PC-3 (cell line): Measurements from ENCODE around the gene TRMT61A. TPM values are rescaled to one million over a fixed set of nuclear protein-coding genes. Genes with fewer than 3 reads are reported as not detected.

Source experiments
- ATAC-seq: fragments of 200-7000 bp; cut with Tn5 transposase; 2 replicates; pipeline ENCODE4 v1.9.1; 2020; ENCODE audit warnings: mild to moderate bottlenecking, moderate library complexity
- BruUV-seq: library from RNA; stranded (reverse); fragments of 400-500 nt; replicated peaks from 2 replicates; lab custom pipeline; 2021; lab: Mats Ljungman, UMichigan
- CTCF ChIA-PET: fragments of 300-600 bp; sonication (Branson Sonifier 250); formaldehyde crosslinking; loops from one replicate; lab custom pipeline; 2022; ENCODE audit warnings: antibody characterized with exemption; lab: Charles Lee
- POLR2A ChIA-PET: fragments of 300-600 bp; sonication (Branson Sonifier 250); formaldehyde crosslinking; loops from one replicate; lab custom pipeline; 2022; ENCODE audit warnings: antibody characterized with exemption; ENCODE audit not compliant: unreplicated experiment; lab: Charles Lee
- DNase-seq: peaks from one replicate; pipeline ENCODE4 v3.0.0-alpha.2; 2015
- H2AFZ ChIP-seq: fragments of 300-600 bp; sonication (generic); 2 replicates; pipeline ENCODE4 v1.6.0; 2016; ENCODE audit warnings: antibody characterized with exemption, low read length
- H3F3A ChIP-seq: fragments of 300-600 bp; sonication (generic); one replicate; pipeline ENCODE4 v1.6.0; 2017; ENCODE audit warnings: antibody characterized with exemption, low read length, control low read depth, mild to moderate bottlenecking; ENCODE audit not compliant: unreplicated experiment
- H3K27ac ChIP-seq: fragments of 300-600 bp; sonication (generic); 2 replicates; pipeline ENCODE4 v1.5.1; 2016; ENCODE audit warnings: mild to moderate bottlenecking, low read length
- H3K27me3 ChIP-seq: fragments of 300-600 bp; sonication (generic); 2 replicates; pipeline ENCODE4 v1.6.1; 2016; ENCODE audit warnings: low read length, mixed read lengths
- H3K36me3 ChIP-seq: fragments of 300-600 bp; sonication (generic); 2 replicates; pipeline ENCODE4 v1.6.1; 2016; ENCODE audit warnings: low read depth, mixed run types, low read length, mixed read lengths
- H3K4me1 ChIP-seq: fragments of 300-600 bp; sonication (generic); 2 replicates; pipeline ENCODE4 v1.5.1; 2016; ENCODE audit warnings: low read length; ENCODE audit not compliant: insufficient read depth
- H3K4me2 ChIP-seq: fragments of 300-600 bp; sonication (generic); 2 replicates; pipeline ENCODE4 v1.6.0; 2016; ENCODE audit warnings: low read length
- H3K4me3 ChIP-seq: fragments of 300-600 bp; sonication (generic); 2 replicates; pipeline ENCODE4 v1.5.1; 2016; ENCODE audit warnings: mild to moderate bottlenecking, low read length, mixed read lengths
- H3K79me2 ChIP-seq: fragments of 300-600 bp; sonication (generic); 2 replicates; pipeline ENCODE4 v1.6.1; 2017; ENCODE audit warnings: low read length, mixed read lengths
- H3K9ac ChIP-seq: fragments of 300-600 bp; sonication (generic); 2 replicates; pipeline ENCODE4 v1.6.0; 2016; ENCODE audit warnings: mild to moderate bottlenecking, low read length
- H3K9me2 ChIP-seq: fragments of 300-600 bp; sonication (generic); replicated peaks from 2 replicates; pipeline ENCODE4 v1.6.1; 2016; ENCODE audit warnings: mixed run types, low read length, mixed read lengths
- H3K9me3 ChIP-seq: fragments of 300-600 bp; sonication (generic); 2 replicates; pipeline ENCODE4 v1.6.1; 2016; ENCODE audit warnings: low read length, mixed read lengths
- H4K20me1 ChIP-seq: fragments of 300-600 bp; sonication (generic); 2 replicates; pipeline ENCODE4 v1.6.1; 2016; ENCODE audit warnings: low read length, mixed read lengths
- EZH2 ChIP-seq: fragments of 300-600 bp; sonication (generic); IDR thresholded peaks from one replicate; pipeline ENCODE4 v1.6.1; 2017; ENCODE audit warnings: antibody characterized with exemption, mild to moderate bottlenecking, low read length; ENCODE audit not compliant: unreplicated experiment
- EZH2phosphoT487 ChIP-seq: fragments of 300-600 bp; sonication (generic); IDR thresholded peaks from 2 replicates; pipeline ENCODE4 v1.6.1; 2018; ENCODE audit warnings: mild to moderate bottlenecking, antibody characterized with exemption, low read length, borderline replicate concordance
- intact Hi-C: fragments of 100-400 bp; cut with micrococcal nuclease; formaldehyde crosslinking; loops from 2 replicates; pipeline ENCODE4 v1.9.0; 2023
- total RNA-seq: library from RNA; depleted of rRNA; stranded (reverse); fragments of >200 nt; gene quantifications from 2 replicates; pipeline ENCODE4 v1.2.3, GENCODE V29; 2014
- TF ChIP-seq, protein P1 (sequence below): fragments of 300-600 bp; sonication (generic); conservative IDR thresholded peaks from 2 replicates; pipeline ENCODE4 v1.5.1; 2017; ENCODE audit warnings: antibody characterized with exemption, low read depth, mild to moderate bottlenecking, low read length

TRMT61A gene
- total RNA-seq, 1 experiment from 2014 or later: 51.2 TPM

DNA sequence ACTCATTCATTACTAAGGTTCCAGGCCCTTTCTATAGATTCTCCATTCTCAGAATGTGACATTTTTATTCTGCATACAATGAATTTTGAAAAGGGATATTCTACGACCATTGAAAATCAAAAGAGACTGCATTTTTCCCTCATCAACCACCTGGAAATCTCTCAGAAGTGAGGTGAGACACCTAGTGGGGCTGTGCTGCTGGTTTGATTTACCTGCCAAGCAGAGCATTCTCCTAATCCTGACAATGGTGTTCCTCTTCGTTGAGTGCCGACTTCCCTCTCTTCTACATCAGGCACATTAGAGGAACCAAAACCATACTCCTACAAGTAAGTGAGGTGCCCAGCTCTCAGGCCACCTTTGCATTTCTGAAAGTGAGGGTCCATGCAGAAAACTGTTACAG is 21.2 kb upstream of the TRMT61A start:
- Histone ChIP-seq H4K20me1 (no peaks in the 10 kb centered on the region), H3K79me2 (no peaks in the 10 kb centered on the region), H2AFZ (no peak overlapping the region), H3K9me2 (no peaks in the 10 kb centered on the region), H3K9ac (no peak overlapping the region), H3K9me3 (no peaks in the 10 kb centered on the region), H3K27me3 (no peaks in the 10 kb centered on the region), H3K36me3 (peaks cover 33% of the 10 kb centered on the region), H3F3A (no peaks in the 10 kb centered on the region), H3K4me1 (no peaks in the 10 kb centered on the region), H3K4me2 (no peak overlapping the region), H3K4me3 (no peak overlapping the region), H3K27ac (no peak overlapping the region)
- CTCF ChIA-PET: no interaction called here
- TF ChIP-seq, protein P1, sequence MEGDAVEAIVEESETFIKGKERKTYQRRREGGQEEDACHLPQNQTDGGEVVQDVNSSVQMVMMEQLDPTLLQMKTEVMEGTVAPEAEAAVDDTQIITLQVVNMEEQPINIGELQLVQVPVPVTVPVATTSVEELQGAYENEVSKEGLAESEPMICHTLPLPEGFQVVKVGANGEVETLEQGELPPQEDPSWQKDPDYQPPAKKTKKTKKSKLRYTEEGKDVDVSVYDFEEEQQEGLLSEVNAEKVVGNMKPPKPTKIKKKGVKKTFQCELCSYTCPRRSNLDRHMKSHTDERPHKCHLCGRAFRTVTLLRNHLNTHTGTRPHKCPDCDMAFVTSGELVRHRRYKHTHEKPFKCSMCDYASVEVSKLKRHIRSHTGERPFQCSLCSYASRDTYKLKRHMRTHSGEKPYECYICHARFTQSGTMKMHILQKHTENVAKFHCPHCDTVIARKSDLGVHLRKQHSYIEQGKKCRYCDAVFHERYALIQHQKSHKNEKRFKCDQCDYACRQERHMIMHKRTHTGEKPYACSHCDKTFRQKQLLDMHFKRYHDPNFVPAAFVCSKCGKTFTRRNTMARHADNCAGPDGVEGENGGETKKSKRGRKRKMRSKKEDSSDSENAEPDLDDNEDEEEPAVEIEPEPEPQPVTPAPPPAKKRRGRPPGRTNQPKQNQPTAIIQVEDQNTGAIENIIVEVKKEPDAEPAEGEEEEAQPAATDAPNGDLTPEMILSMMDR: no peak
- no peak for TF ChIP-seq EZH2
- no peak for TF ChIP-seq EZH2phosphoT487
- DNase-seq: no peak
- intact Hi-C loops: no loop called here
- POLR2A ChIA-PET: no interaction called here
- no TSS peak for BruUV-seq
- ATAC-seq: no peak

DNA sequence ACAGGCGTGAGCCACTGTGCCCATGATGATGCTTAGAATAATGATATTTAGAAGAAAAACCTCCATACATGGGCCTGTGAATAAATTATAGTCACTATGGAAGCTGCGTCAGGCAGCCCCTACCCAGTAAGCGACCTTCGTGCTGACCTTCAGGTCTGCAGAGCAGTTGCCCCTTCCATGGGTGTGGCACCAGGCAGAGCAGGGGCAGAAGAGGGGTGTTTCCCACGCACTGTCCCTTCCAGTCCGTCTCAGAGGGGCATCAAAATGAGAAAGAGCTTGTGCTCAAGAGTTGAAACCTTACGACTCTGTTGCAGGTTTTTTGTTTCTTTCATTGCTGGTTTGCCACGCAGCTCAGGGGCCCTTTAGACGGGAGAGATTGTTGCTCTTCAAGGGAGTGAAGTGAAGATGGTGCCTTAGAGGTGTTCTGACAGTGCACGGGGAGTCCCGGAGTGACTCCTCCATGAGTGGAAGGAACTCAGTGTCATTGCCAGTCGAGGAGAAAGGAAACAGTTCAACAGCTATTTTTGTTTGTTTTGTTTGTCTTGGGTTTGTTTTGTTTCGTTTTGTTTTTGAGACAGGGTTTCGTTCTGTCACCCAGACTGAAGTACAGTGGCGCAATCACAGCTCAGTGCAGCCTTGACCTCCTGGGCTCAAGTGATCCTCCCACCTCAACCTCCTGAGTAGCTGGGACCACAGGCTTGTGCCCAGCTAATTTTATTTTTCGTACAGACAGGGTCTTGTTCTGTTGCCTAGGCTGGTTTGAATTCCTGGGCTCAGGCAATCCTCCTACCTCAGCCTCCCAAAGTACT is 20.3 kb upstream of the TRMT61A start:
- DNase-seq: no peak
- Histone ChIP-seq H3K4me2 (no peak overlapping the region), H3K4me1 (no peaks in the 10 kb centered on the region), H3K4me3 (no peak overlapping the region), H3K27me3 (no peaks in the 10 kb centered on the region), H4K20me1 (no peaks in the 10 kb centered on the region), H3F3A (no peaks in the 10 kb centered on the region), H3K36me3 (peaks cover 24% of the 10 kb centered on the region), H3K27ac (no peak overlapping the region), H3K79me2 (no peaks in the 10 kb centered on the region), H3K9ac (no peak overlapping the region), H3K9me2 (no peaks in the 10 kb centered on the region), H3K9me3 (no peaks in the 10 kb centered on the region), H2AFZ (no peak overlapping the region)
- intact Hi-C loops: no loop called here
- ChIA-PET CTCF (no interaction called here), POLR2A (no interaction called here)
- TF ChIP-seq, protein P1: no peak
- TF ChIP-seq EZH2phosphoT487 (no peak), EZH2 (no peak)
- BruUV-seq: no TSS peak
- ATAC-seq: no peak

DNA sequence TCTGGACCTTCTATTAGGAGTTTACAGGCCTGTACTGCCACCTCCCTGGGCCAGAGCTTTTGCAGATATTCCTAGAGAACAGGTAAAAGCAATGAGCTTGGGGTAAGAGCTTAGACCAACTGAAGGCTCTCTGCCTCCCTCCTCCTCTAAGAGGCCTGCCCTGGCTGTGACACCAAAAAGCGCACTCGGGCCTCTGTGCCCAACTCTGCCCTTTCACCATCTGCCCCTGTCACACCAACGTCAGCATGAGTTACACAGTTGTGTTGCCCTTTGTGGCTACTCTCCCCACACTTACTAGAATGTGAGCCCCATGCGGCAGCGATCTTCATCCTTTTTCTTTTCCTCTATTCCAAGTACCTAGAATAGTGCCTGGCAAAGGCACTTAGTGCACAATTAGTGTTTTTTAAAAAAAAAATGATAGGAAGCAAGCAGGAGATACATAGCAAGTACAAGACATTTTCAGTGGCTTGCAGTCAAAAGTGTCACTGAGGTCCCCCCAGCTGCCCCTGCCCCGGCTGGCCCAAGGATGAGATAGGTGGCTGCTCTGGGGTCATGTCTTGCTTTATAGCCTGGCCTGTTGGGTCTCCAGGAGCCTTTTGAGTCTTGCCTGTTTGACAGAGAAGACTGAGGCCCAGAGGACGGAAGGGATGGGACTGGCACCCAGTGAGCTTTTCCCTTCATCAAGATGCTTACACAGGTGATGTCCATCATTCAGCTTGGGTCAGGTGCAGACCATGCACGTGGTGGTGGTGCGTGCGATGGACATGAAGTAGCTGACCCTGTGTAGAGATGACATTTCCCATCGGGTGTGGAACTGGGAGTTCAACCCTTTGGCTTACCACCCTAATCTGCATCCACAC is 18.9 kb upstream of the TRMT61A start:
- ChIA-PET POLR2A (no interaction called here), CTCF (no interaction called here)
- Histone ChIP-seq H3K4me3 (no peak overlapping the region), H3K27me3 (no peaks in the 10 kb centered on the region), H4K20me1 (no peaks in the 10 kb centered on the region), H2AFZ (no peak overlapping the region), H3K4me2 (no peak overlapping the region), H3K79me2 (no peaks in the 10 kb centered on the region), H3K27ac (no peak overlapping the region), H3K4me1 (no peaks in the 10 kb centered on the region), H3K9ac (no peak overlapping the region), H3F3A (no peaks in the 10 kb centered on the region), H3K9me3 (no peaks in the 10 kb centered on the region), H3K36me3 (peaks cover 16% of the 10 kb centered on the region), H3K9me2 (no peaks in the 10 kb centered on the region)
- BruUV-seq: no TSS peak
- intact Hi-C loops: no loop called here
- no peak for DNase-seq
- ATAC-seq: no peak
- TF ChIP-seq EZH2 (no peak), EZH2phosphoT487 (no peak)
- TF ChIP-seq, protein P1: no peak
